SK-MEL-5 (cell line): ENCODE data around the gene CDKL4. TPM values are rescaled to one million over a fixed set of nuclear protein-coding genes. Genes with fewer than 3 reads are reported as not detected.
"Not testable (repeated sequence)": the region's sequence is repeated elsewhere in the genome, so short reads cannot be mapped to it uniquely, and the experiment has no call there.

ENCODE experiments used
- DNase-seq: peaks from one replicate; pipeline ENCODE4 v3.0.0-alpha.2; 2016; ENCODE audit warnings: low read depth, low spot score
- in situ Hi-C: cut with HindIII; loops from 2 replicates; pipeline ENCODE4 v1.10.0; 2016; ENCODE audit warnings: low sequenced_read_pairs, high pct_unique_total_duplicates, low pct_unique_long_range_greater_than_20kb
- polyA plus RNA-seq, 2 experiments: library from polyadenylated mRNA; depleted of rRNA; stranded (reverse); fragments of >200 nt; gene quantifications; 2 replicates each; pipeline ENCODE4 v1.2.3, GENCODE V29; 2015
- total RNA-seq: library from RNA; depleted of rRNA; stranded (reverse); fragments of >200 nt; shearing (Covaris generic); gene quantifications from 2 replicates; pipeline ENCODE4 v1.2.3, GENCODE V29; 2014; rRNA removed

The CDKL4 gene
- 0.67 and 0.95 TPM in 2 replicates for total RNA-seq
- not detected in 2 replicates for polyA plus RNA-seq (2015; cell fraction: cytosol; rRNA removed)
- polyA plus RNA-seq (2015; cell fraction: nucleus; rRNA removed), result not detected in 2 replicates

- DNase-seq, result no peak
- in situ Hi-C loops, result no loop called here
These were observed at the start of gene CDKL4 for GRCh38 chr2:39243469-39244123. CDKL4 (minus strand) TSS chr2:39243970.

GRCh38 chr2:39290433-39290832 is 46.7 kb upstream of the CDKL4 start:
- no peak for DNase-seq
- in situ Hi-C loops, result no loop called here

- in situ Hi-C loops, result no loop called here
- no peak for DNase-seq
These were observed 45.8 kb upstream of the CDKL4 start for GRCh38 chr2:39289609-39290008.

GRCh38 chr2:39283561-39283960 is 39.8 kb upstream of the CDKL4 start:
- in situ Hi-C loops, result no loop called here

GRCh38 chr2:39281391-39281790 is 37.6 kb upstream of the CDKL4 start:
- in situ Hi-C loops, result no loop called here
- no peak for DNase-seq

More at GRCh38 chr2:39283561-39283960, 39.8 kb upstream of the CDKL4 start:
- no peak for DNase-seq

GRCh38 chr2:39275016-39275415 is 31.2 kb upstream of the CDKL4 start:
- no peak for DNase-seq
- in situ Hi-C loops, result no loop called here

GRCh38 chr2:39269941-39270340 is 26.2 kb upstream of the CDKL4 start:
- in situ Hi-C loops, result no loop called here

GRCh38 chr2:39266916-39267434 is 23.2 kb upstream of the CDKL4 start:
- no peak for DNase-seq
- in situ Hi-C loops, result no loop called here

More at GRCh38 chr2:39269941-39270340, 26.2 kb upstream of the CDKL4 start:
- DNase-seq, result no peak

GRCh38 chr2:39266139-39266805 is 22.5 kb upstream of the CDKL4 start:
- DNase-seq, result no peak
- in situ Hi-C loops, result no loop called here

- no peak for DNase-seq
- in situ Hi-C loops, result no loop called here
These were observed 21.5 kb upstream of the CDKL4 start for GRCh38 chr2:39265315-39265714.

GRCh38 chr2:39264733-39265132 is 21.0 kb upstream of the CDKL4 start:
- in situ Hi-C loops, result no loop called here

GRCh38 chr2:39260087-39260486 is 16.3 kb upstream of the CDKL4 start:
- no peak for DNase-seq
- in situ Hi-C loops, result no loop called here

More at GRCh38 chr2:39264733-39265132, 21.0 kb upstream of the CDKL4 start:
- DNase-seq, result no peak

- in situ Hi-C loops, result no loop called here
- DNase-seq, result no peak
These were observed 12.3 kb upstream of the CDKL4 start for GRCh38 chr2:39256040-39256439.

GRCh38 chr2:39252888-39253518 is 9.2 kb upstream of the CDKL4 start:
- in situ Hi-C loops, result no loop called here
- DNase-seq, result no peak

- DNase-seq, result no peak
- in situ Hi-C loops, result no loop called here
These were observed 3.8 kb upstream of the CDKL4 start for GRCh38 chr2:39247512-39248043.

- no peak for DNase-seq
- in situ Hi-C loops, result no loop called here
These were observed 2.7 kb upstream of the CDKL4 start for GRCh38 chr2:39246382-39246980.

- DNase-seq, in situ Hi-C loops: not testable (repeated sequence)
These were observed 1.3 kb upstream of the CDKL4 start for GRCh38 chr2:39244963-39245625.
